Ramos (cell line): Measurements from ENCODE around the gene KCTD5.
"Not testable (repeated sequence)": the region's sequence is repeated elsewhere in the genome, so short reads cannot be mapped to it uniquely, and the experiment has no call there.

Experiments used
- in situ Hi-C: fragments of 300-500 bp; cut with MboI; formaldehyde crosslinking; loops from one replicate; pipeline ENCODE4 v1.14.3; 2022; ENCODE audit warnings: low sequenced_read_pairs; ENCODE audit not compliant: unreplicated experiment

Gene KCTD5

DNA sequence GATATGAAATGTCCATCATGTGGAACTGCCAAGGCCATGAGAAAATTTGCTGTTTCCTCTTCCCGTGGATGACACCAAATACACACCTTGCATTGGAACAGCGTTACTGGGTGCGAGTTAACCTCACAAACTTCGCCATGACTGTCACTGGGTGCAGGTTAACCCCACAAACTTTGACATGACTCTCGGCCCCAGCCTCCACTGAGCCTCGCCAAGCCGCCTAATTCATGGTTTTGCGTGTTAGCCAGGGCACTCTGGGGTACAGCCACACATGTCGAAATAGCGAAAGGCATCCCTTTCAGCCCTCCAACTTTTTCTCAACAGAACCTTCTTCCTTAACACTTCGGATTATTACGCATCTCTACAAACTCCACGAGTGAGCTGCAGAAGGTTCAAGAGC lies 10.6 kb upstream of the KCTD5 start:
- in situ Hi-C loops: no loop called here

DNA sequence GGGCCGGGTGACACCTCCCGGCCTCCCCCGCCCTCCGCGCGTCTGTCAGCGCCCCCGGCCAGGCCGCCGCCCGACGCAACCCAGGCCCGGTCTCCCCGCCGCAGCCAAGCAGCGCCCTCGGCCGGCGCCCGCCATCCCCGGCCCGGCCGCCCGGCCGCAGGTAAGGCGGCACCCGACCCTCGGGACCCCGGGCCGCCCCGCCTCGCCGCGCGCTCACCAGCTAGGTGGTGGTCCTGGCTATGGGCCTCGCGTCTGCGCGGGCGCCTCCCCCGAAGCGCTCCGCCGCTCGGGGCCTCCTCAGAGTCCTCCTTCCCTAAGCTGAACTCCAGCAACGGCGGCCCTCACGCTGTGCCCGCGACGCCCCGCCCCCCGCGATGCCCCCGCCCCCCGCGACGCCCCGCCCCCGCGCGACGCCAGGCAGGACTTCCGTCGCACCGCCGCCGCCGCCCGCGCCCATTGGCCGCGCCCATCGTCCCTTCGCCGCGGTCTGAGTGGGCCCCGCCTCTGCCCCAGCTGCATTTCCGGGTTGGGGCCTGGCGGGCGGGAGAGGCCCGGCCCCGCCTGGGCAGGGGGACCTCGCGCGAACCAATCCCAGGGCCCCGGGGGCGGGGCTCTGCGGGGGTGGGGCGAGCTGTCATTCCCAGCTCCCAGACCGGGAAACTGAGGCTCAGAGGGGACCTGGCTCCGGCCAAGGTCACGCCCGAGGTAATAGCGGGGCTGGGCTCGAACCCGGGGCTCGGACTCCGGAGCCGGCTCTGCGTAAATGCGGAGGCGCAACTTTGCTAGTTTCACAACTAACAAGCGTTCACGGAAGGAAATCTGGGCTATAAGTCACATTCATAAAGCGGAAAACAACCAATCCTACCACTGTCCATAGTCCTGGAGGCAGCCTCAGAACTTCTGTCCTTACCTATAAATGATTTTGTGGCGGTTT lies 9.0 kb upstream of the KCTD5 start:
- in situ Hi-C loops: no loop called here

DNA sequence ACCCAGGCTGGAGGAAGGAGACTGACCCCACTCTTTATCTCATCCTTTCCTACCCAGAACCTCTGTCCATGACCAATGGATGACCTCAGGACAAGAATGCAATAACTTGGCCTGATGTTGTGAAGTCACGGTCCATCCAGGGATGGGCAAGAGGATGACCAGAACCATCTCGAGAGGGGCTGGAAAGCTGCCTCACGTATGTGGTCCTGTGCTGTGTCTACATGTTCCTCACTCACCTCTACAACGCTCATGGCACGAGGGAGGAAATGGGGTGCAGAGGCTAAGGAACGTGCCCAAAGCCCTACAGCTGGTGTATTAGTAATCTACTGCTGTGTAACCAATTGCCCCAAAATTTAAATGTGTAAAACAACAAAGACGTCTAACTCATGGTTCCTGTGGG lies 7.3 kb upstream of the KCTD5 start:
- in situ Hi-C loops: no loop called here

DNA sequence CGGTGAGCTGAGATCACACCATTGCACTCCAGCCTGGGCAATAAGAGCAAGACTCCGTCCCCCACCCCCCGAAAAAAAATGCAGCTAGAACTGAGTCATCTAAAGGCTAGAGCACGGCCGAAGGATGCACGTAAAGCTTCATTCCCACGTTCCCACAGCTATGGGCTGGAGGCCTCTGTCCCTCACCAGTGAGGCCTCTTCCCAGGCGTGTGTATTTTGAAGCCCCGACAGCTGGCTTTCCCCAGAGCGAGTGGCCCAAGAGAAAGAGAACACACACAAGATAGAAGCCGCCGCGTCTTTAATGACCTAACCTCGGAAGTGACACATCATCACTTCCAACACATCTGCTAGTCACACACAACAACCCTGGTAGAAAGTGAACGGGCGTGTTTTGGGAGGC lies 6.6 kb upstream of the KCTD5 start:
- in situ Hi-C loops: no loop called here

DNA sequence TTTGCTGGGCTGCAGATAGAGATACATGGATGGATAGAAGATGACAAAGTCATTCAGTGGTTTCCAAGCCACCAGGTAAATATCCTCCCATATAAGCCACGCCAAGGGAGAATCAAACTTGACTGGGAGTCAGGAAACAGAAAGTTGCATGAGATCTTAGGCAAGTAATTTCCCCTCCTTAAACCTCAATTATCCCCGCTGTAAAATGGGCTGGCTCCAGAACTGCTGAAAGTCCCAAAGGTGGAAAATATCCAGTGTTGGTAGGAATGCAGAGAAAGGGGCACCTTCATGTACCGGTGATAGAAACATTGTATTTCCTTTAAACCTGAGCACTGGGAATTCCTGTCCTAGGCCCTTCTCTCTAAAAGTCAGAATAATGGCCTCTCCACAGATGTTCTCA lies 5.4 kb upstream of the KCTD5 start:
- in situ Hi-C loops: not testable (repeated sequence)

DNA sequence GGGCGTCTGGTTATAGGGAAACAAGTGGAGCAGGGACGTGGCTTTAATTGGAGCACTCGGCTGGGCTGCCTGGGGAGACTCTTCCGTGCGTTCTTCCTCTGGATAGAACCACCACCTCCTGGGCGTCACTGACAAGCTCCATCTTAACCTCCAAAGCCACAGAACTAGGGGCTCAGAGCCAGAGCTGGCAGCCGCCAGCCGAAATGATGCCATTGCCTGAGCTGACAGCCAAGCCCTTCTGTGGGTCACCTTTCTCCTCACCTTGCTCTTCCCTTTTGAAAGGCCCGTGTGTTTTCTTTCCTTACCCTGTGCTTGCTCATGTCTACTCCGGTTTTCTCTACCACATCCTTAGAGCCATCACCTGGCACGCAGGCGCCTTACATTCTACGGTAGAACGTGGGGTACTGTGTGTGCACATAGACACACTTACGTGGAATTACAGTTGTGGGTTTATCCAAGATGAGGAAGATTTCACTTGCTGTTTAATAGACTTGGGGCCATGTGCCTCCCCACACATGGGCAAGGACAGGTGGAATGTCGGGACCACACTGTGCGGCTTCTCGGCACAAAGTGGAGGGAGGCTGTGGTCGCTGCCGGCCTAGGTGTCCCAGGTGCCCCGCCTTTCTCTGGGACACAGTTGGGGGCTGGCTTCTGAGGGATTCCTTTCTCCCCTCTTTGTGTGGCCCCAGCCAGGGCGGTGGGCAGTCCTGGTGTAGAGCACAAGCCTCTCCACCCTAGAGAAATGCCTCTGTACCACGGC lies 3.9 kb upstream of the KCTD5 start:
- in situ Hi-C loops: not testable (repeated sequence)

DNA sequence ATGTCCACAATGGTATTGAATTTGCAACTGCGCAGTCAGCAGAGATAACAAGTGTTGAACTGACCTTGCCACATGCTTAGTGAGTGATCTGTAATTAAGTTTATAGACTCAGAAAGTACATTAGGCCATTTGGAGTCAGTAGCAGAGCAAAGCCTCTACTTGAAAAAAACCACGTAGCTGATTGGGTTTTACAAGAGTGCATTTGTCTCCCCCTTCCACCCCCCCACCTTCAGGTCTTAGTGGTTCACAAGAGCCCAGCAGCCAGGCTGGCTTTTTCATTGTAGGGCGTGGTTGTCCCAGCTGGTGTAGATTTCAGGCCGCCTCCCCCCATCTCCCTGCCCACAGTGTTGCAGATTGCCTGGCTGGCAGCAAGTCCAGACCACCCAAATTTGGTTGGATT lies 2.4 kb upstream of the KCTD5 start:
- in situ Hi-C loops: not testable (repeated sequence)

DNA sequence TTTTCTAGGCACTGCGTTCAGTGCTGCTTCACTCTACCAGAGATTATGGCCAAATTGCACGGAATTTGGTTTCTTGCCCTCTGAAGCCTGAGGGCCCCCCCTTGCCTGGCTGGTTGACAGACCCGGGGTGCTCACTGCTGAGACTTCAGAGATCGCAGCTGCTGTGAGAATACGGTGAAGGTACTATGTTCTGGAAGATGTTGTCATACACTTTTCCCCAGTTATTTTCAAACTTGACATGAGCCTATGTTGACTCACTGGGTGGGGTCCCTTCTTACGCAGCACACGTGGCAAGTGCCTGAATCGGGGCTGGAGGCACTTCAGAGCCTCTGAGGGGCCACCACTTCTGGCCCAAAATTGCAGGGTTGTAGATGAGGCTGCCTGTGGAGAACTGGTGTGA lies 2.0 kb upstream of the KCTD5 start:
- in situ Hi-C loops: not testable (repeated sequence)

DNA sequence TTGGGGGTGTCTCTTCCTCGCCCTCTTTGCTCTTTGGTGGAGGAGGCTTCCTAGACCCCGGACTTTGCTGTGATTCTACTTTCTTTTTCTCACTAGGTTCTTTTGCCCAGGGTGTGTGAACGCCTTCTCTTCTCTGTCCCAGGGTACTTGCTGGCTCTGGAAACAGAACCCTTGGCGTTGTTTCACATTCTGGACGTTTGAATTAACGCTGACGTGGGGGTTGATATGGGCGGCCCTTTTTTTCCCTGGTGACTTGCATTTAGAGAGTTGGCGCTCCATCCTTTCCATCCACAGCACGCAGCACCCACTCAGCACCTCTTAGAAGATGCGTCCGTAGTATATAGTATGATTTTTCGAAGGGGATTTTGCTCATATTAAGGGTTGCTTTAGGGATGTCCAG lies 718 bp downstream of the KCTD5 start:
- in situ Hi-C loops: not testable (repeated sequence)

DNA sequence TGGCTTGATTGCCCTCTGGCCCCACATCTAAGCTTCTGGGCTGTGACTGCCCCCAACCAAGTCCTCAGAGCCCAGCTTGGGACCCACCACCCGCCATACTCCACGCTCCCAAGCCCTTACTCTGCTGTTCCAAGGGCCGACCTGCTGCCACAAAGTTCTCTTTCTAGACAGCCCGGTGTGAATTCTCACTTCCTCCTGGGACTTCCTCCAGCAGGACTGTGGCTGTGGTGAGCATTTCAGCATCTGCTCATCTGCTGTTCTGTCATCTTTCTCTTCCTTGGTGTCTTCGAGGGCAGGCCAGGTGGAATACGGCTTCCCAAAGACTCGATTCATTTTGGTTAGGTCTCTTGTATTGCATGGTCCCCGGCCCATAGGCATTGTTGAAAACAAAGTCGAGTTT lies 3.8 kb downstream of the KCTD5 start:
- in situ Hi-C loops: not testable (repeated sequence)

DNA sequence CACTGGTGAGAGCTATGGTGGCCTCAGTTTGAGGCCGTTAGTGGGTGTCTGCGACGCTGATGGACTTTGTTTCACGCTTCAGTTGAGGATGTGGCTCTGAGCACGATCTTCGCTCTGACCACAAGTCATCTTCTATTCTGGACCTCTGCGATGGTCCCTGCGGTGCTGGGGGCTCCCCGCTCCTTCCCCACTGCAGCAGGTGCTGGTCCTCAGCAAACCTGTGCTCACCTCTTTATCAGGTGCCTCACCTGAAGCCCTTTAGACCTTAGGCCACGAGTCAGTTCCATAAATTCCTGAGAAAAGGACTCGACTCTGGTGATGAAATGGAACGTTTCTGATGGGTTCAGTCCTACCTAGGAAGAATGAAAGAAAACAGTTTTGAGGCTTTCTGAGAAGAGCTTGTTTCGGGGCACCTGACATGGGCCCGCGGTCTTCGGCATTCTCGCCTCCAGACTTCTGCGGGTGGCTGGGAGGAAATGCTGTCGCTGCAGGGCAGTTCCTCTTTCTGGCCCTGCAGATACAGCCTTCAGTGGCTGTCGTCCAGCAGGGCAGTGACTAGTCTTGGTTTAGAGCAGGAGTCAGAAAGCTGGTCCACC lies 4.7 kb downstream of the KCTD5 start:
- in situ Hi-C loops: no loop called here

DNA sequence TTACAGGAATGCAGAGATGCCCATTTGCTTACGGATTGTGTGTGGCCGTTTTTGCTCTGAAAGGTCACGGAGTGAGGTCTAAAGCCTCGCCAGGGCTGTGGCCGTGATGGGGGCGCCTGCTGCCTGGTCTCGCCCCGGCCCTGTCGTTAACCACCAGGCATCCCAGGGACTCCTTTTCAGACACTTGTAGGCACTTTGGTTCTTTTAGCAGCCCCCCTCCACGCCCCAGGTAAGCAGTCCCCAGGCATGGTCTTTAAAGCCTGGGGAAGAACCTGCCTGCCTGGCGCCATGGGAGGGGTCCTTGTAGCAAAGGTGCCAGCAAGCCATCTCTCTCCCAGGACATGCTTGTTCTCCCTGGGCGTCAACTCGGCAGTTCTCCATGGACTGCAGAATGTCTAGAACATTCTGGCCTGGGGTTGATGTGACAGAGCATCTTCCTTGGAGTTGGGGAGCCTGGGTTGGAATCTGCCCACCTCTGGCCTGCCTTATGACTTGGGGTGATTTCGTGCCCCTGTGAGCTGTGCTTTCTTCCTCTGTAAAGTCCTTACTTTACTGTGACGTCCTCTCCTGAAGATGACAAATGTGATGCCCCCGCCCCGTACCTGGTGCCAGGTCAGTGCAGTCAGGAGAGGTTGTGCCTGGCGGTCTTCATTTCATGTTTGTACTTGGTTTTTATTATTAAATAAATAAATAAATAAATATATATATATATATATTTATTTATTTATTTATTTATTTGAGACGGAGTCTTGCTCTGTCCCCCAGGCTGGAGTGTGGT lies 5.4 kb downstream of the KCTD5 start:
- in situ Hi-C loops: no loop called here

DNA sequence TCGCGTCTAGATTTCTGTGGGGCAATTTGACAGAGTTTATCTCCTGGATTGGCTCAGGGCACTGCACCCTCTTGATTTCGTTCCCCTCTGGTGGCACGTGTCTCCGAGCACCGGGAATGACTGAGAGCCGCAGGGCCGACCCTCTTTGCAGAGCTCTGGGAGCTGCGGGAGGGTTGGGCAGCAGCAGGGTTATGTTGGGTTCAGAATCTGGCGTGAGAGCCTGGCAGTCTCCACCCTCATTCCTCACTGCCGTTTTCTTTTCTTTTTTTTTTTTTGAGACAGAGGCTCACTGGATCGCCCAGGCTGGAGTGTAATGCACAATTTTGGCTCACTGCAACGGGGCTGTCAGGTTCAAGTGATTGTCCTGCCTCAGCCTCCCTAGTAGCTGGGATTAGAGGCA lies 7.1 kb downstream of the KCTD5 start:
- in situ Hi-C loops: not testable (repeated sequence)

DNA sequence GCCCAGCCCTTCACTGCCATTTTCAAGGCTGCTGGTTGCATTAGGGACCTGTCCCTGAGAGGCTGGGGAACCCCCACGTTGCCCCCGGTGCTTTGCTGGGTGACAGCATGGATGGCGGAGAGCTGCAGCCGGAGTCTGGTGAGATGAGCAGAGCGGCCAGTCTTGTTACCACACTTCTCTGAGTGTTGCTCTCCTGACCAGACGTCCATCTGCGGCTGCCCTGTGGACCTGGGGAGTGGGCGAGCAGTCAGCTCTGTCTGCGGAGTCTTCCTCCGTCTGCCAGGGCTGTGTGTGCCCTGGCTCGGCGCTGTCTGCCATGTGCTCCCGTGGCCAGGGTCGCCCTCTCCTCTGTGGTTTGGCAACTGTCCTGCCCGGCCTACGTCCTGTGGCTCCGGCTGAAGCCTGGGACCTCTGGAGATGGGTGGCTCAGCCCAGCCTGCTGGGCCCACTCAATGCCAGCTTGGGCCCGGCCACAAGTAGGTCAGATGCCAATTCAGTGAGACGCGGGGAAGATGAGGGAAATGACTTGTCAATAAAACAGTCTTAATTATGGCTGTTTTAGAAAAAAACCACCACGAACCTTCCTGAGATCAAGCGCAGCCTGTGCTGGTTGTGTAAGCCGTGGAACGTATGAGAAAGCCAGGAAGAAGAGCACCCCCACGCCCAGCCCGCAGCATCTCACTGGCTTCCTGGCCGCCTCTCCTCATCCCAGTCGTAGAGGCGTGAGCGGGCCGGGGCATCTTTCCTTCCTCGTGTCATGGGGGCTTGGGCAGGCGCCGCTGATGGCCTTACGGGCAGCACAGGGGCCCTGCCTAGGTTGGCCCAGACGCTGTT lies 7.9 kb downstream of the KCTD5 start:
- in situ Hi-C loops: no loop called here

DNA sequence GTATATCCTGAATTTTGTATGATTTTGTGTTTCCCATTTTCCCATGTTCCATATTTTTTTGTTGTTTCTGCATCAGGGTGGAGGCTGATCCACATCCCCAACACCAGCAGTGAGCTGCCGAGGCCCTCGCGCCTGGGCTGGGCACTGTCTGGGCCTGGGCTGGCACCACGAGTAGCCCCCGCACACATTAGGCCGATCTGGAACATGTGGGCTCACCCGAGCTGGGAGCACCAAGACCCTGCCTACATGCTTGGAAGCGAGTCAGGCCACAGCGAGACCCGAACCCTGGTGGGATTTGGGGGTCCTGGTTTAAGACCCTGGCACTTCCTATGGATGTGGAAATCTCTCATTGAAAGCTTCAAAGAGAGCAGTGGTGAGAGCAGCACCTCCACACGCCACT lies 8.5 kb downstream of the KCTD5 start:
- in situ Hi-C loops: no loop called here

DNA sequence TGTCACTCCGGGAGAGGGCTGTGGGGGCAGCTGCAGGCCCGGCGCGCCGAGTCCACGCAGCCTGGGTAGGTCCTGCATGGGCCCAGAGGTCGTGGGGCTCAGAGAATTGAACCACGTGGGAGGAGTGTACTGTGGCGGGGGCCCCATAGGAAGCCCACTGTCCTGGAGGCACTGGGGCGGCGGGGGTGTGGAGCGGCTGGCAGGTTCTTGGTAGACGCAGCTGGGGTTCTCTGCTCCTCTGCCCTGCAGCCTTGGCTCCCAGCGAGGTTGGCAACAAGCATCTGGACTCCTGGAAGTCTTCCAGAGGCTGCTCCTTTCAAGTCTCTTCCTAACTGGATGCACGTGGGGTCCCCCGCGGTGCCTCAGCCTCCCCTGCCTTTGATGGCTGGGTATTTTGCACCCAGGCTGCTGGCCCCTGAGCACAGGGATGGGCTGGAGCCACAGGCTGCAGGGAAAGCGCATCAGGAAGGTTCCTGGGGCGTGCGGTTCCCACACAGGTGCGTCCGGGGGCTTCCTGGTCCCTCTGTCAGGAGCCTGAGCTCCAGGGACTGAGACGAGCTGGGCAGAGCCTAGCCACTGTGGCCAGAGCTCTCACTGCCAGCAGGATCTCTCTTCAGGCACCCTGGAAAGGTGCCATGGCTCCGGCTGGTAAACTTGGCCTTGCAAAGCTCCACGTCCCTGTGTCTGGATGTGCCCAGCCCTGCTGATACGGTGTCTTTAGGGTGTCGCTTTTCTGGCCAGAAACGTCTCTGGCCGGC lies 9.3 kb downstream of the KCTD5 start:
- in situ Hi-C loops: no loop called here

DNA sequence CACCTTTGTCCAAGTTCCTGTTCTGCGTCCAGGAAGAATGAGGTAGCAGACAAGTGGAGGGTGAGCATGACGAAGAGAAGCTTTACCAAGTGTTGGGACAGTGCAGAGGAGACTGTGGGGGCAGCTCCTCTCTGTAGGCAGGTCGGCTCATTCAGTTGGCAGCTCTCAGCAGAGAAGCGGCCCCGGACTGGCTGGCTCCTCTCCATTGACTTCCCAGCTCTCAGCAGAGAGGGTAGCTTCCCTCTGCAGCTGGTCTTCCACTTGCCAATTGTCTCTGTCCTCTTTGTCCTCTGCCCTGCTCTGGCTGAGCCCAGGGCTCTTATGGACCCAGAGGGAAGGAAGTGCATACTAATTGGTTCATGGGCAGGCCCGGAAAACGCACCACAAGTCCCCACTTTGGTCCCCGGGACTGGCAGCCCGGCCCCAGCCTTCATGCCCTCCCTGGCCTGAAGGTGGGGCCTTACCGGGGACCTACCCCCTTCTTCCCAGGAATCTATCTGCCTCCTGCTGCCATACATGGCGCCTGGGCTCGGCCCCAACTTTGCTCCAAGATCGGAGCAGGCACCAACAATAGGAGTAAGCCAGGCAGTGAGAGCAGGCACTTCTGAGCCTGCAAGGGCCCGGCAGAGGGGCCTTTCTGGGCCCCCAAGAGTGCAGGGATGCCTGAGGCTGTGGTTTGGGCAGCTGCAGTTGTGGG lies 10.1 kb downstream of the KCTD5 start:
- in situ Hi-C loops: no loop called here

DNA sequence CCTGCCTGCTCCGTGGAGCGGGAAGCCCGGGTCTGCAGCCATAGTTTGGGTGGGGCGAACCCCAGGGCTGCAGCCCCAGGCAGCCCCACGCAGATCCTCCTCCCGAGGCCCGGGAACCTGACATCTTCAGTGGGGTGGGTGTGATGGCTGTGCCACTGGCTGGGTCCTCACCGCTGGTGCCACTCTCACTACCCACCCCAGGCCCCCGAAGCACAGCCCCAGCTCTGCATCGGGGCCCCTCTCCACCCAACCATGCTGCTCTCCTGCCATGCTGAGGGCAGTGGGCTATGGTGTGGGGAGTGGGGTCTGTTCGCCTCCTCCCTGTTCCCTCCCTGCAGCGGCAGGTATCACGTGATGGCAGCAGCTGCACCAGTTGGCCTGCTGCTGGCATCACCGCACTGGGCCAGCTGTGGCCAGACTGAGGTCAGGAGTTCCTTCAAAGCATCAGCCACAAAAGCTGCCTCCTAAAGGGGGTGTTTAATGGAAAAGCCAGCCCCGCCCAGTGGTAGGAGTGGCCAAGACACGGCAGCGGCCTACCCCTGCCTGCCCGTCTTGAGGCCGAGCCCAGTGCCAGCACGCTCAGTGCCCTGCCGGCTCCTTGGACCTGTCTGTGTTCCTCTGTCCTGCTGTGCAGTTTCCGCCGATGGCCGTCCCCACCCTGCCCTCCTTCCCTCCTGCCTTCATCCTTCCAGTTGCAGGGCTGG lies 10.8 kb downstream of the KCTD5 start:
- in situ Hi-C loops: no loop called here
